IMR-90 (cell line): ENCODE measurements around the gene PRSS8. TPM values are rescaled to one million over a fixed set of nuclear protein-coding genes. Genes with fewer than 3 reads are reported as not detected.
"Not testable (repeated sequence)": the region's sequence is repeated elsewhere in the genome, so short reads cannot be mapped to it uniquely, and the experiment has no call there.

Experiments
- ATAC-seq: fragments of 200-7000 bp; cut with Tn5 transposase; 2 replicates; pipeline ENCODE4 v1.9.1; 2020; ENCODE audit warnings: low read depth, mild to moderate bottlenecking, moderate library complexity
- BruUV-seq: library from RNA; stranded (reverse); fragments of 400-500 nt; replicated peaks from 2 replicates; lab custom pipeline; 2021; lab: Mats Ljungman, UMichigan
- CTCF ChIA-PET: fragments of 300-600 bp; formaldehyde crosslinking; extraction: SDS; loops from one replicate; lab custom pipeline; 2021; ENCODE audit warnings: antibody characterized with exemption; lab: Yijun Ruan, JAX
- POLR2A ChIA-PET: fragments of 300-600 bp; sonication (Branson Sonifier 250); formaldehyde crosslinking; loops from one replicate; lab custom pipeline; 2022; ENCODE audit warnings: antibody characterized with exemption; ENCODE audit not compliant: unreplicated experiment; lab: Charles Lee
- DNase-seq: peaks from one replicate; pipeline ENCODE4 v3.0.0; 2013
- H2AFZ ChIP-seq: replicated peaks from 2 replicates; pipeline ENCODE3; 2013; ENCODE audit warnings: low read length, mild to moderate bottlenecking; ENCODE audit not compliant: poor library complexity
- H2AK5ac ChIP-seq: 2 replicates; pipeline ENCODE4 v1.6.1; 2013; ENCODE audit warnings: low read depth, low read length, inconsistent platforms
- H2AK9ac ChIP-seq: replicated peaks from 2 replicates; pipeline ENCODE3; 2013; ENCODE audit warnings: mild to moderate bottlenecking, low read depth, low read length, moderate library complexity; ENCODE audit not compliant: poor library complexity
- H2BK120ac ChIP-seq: 2 replicates; pipeline ENCODE4 v1.6.1; 2013; ENCODE audit warnings: low read depth, low read length, inconsistent platforms
- H2BK15ac ChIP-seq: 3 replicates; pipeline ENCODE4 v1.6.1; 2013; ENCODE audit warnings: low read depth, low read length, inconsistent platforms
- H2BK20ac ChIP-seq: 2 replicates; pipeline ENCODE4 v1.6.1; 2013; ENCODE audit warnings: low read depth, mild to moderate bottlenecking, inconsistent platforms, low read length, moderate library complexity
- H2BK5ac ChIP-seq: 2 replicates; pipeline ENCODE4 v1.6.1; 2013; ENCODE audit warnings: mild to moderate bottlenecking, low read depth, low read length, inconsistent platforms; ENCODE audit not compliant: poor library complexity, severe bottlenecking
- H3K14ac ChIP-seq: replicated peaks from 2 replicates; pipeline ENCODE4 v1.6.1; 2013; ENCODE audit warnings: low read depth, low read length, inconsistent platforms
- H3K18ac ChIP-seq: 2 replicates; pipeline ENCODE4 v1.6.1; 2013; ENCODE audit warnings: low read depth, low read length, control low read depth
- H3K23ac ChIP-seq: 2 replicates; pipeline ENCODE4 v1.6.1; 2013; ENCODE audit warnings: low read depth, low read length, inconsistent platforms
- H3K27ac ChIP-seq: 2 replicates; pipeline ENCODE4 v1.5.1; 2013; ENCODE audit warnings: mild to moderate bottlenecking, control low read depth, low read length; ENCODE audit not compliant: insufficient read depth
- H3K27me3 ChIP-seq: 2 replicates; pipeline ENCODE4 v1.6.1; 2013; ENCODE audit warnings: low read length; ENCODE audit not compliant: control insufficient read depth, insufficient read depth
- H3K36me3 ChIP-seq: 2 replicates; pipeline ENCODE4 v1.6.1; 2013; ENCODE audit warnings: low read length, mixed read lengths; ENCODE audit not compliant: control insufficient read depth, insufficient read depth
- H3K4ac ChIP-seq: 2 replicates; pipeline ENCODE4 v1.6.1; 2013; ENCODE audit warnings: low read depth, low read length, inconsistent platforms
- H3K4me1 ChIP-seq: 2 replicates; pipeline ENCODE4 v1.6.1; 2013; ENCODE audit warnings: low read length, mixed read lengths; ENCODE audit not compliant: control insufficient read depth, insufficient read depth
- H3K4me2 ChIP-seq: 2 replicates; pipeline ENCODE4 v1.6.1; 2013; ENCODE audit warnings: low read depth, mild to moderate bottlenecking, control low read depth, low read length, moderate library complexity
- H3K4me3 ChIP-seq: 2 replicates; pipeline ENCODE4 v1.5.1; 2013; ENCODE audit warnings: low read depth, mild to moderate bottlenecking, control low read depth, low read length, moderate library complexity; ENCODE audit not compliant: insufficient read depth
- H3K56ac ChIP-seq: 2 replicates; pipeline ENCODE4 v1.6.1; 2013; ENCODE audit warnings: low read length, inconsistent platforms; ENCODE audit not compliant: insufficient read depth; ENCODE audit errors: extremely low read depth
- H3K79me1 ChIP-seq, 2 experiments: 2 replicates each; pipeline ENCODE4 v1.6.1; 2013; ENCODE audit warnings: low read length in 2 of 2, inconsistent platforms in 1 of 2, low read depth in 1 of 2
- H3K9ac ChIP-seq: 2 replicates; pipeline ENCODE4 v1.6.1; 2013; ENCODE audit warnings: low read depth, low read length, control low read depth
- H3K9me1 ChIP-seq: 2 replicates; pipeline ENCODE4 v1.6.1; 2013; ENCODE audit warnings: low read length, inconsistent platforms; ENCODE audit not compliant: insufficient read depth
- H3K9me3 ChIP-seq: 2 replicates; pipeline ENCODE4 v1.6.1; 2013; ENCODE audit warnings: low read length; ENCODE audit not compliant: control insufficient read depth, insufficient read depth
- H4K20me1 ChIP-seq: 2 replicates; pipeline ENCODE4 v1.6.1; 2013; ENCODE audit warnings: low read length, inconsistent platforms; ENCODE audit not compliant: insufficient read depth
- H4K5ac ChIP-seq: 2 replicates; pipeline ENCODE4 v1.6.1; 2013; ENCODE audit warnings: mild to moderate bottlenecking, low read depth, low read length, control low read depth
- H4K8ac ChIP-seq, 2 experiments: 2 replicates each; pipeline ENCODE4 v1.6.1; 2013; ENCODE audit warnings: low read depth in 2 of 2, low read length in 2 of 2, control low read depth in 1 of 2, inconsistent platforms in 1 of 2
- H4K91ac ChIP-seq: 2 replicates; pipeline ENCODE4 v1.6.1; 2013; ENCODE audit warnings: low read depth, low read length, inconsistent platforms; ENCODE audit not compliant: insufficient read depth
- WGBS, 2 experiments: methylation state at CpG; one replicate each; pipeline versions ENCODE4 v1.1.5 to v1.1.7; 2013; ENCODE audit warnings: missing lambda C conversion rate in 2 of 2; ENCODE audit not compliant: insufficient read length in 1 of 2; ENCODE audit errors: extremely low coverage in 2 of 2; 5-methylcytosine and 5-hydroxymethylcytosine counted together
- dilution Hi-C: fragments of 300-500 bp; cut with HindIII; formaldehyde crosslinking; loops from one replicate; pipeline ENCODE4 v1.14.3; 2018; ENCODE audit warnings: low sequenced_read_pairs; ENCODE audit not compliant: unreplicated experiment
- in situ Hi-C: fragments of 300-500 bp; cut with MboI; formaldehyde crosslinking; loops from 3 replicates; pipeline ENCODE4 v1.14.3; 2019; ENCODE audit warnings: low sequenced_read_pairs, inconsistent platforms, mixed read lengths
- intact Hi-C: fragments of 100-400 bp; cut with micrococcal nuclease; formaldehyde crosslinking; loops from 2 replicates; pipeline ENCODE4 v1.10.0; 2022
- polyA plus RNA-seq, 3 experiments: library from polyadenylated mRNA; depleted of rRNA; stranded (reverse); fragments of >200 nt; gene quantifications; 2 replicates each; pipeline ENCODE4 v1.2.3, GENCODE V29; 2012; ENCODE audit warnings: low replicate concordance in 1 of 3
- total RNA-seq: library from RNA; depleted of rRNA; stranded (reverse); fragments of >200 nt; gene quantifications from 2 replicates; pipeline ENCODE4 v1.2.3, GENCODE V29; 2012

PRSS8 gene
- total and polyA plus RNA-seq, 2 of the 4 experiments (the other 2 are of a cell fraction), result not detected

DNA sequence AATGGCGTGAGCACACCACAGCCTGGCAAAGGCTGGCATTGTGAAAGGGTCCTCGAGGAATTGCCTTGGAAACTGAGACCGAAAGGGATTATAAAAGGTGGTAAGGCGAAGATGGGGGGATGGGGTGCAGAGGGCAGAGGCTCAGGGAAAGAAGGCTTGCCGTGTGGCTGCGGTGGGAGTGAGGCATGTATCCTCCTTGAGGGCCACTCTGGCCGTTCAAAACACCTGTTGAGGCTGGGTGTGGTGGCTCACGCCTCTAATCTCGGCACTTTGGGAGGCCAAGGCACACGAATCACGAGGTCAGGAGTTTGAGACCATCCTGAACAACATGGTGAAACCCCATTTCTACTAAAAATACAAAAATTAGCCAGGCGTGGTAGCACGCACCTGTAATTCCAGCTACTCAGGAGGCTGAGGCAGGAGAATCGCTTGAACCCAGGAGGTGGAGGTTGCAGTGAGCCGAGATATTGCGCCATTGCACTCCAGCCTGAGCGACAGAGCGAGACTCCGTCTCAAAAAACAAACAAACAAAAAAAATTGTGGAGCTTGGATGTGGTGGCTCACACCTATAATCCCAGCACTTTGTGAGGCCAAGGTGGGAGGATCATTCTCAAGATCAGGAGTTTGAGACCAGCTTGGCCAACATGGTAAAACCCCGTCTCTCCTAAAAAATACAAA is 1.4 kb upstream of the PRSS8 start:
- H4K8ac ChIP-seq, H2BK20ac ChIP-seq, intact Hi-C loops, dilution Hi-C loops, H3K9me3 ChIP-seq, H3K9ac ChIP-seq, H3K4me3 ChIP-seq, H2AFZ ChIP-seq, H2AK5ac ChIP-seq, H2BK5ac ChIP-seq, CTCF ChIA-PET, H4K20me1 ChIP-seq, H3K14ac ChIP-seq, H3K36me3 ChIP-seq, H3K27ac ChIP-seq, BruUV-seq, H3K4ac ChIP-seq, H3K4me2 ChIP-seq, H3K23ac ChIP-seq, H3K18ac ChIP-seq, H3K56ac ChIP-seq, POLR2A ChIA-PET, H4K91ac ChIP-seq, ATAC-seq, H4K5ac ChIP-seq, H3K79me1 ChIP-seq, H3K27me3 ChIP-seq, in situ Hi-C loops, H2AK9ac ChIP-seq, H2BK120ac ChIP-seq, DNase-seq: not testable (repeated sequence)
- 0 out of 3 replicates have a peak overlapping the region, but pooled peaks have one; percentile 12 for H2BK15ac ChIP-seq
- 86% methylated on average over 5 of the region's 20 CpGs; no CpG with 5 or more reads in 1 of the 2 experiments for WGBS, 2 experiments
- H3K4me1 ChIP-seq, result peaks cover 19% of the 10 kb centered on the region
- H3K9me1 ChIP-seq, result peaks cover 11% of the 10 kb centered on the region
